ENCODE measurements around the gene NPAS1. TPM values are rescaled to one million over a fixed set of nuclear protein-coding genes. Genes with fewer than 3 reads are reported as not detected.
"Not testable (repeated sequence)": the region's sequence is repeated elsewhere in the genome, so short reads cannot be mapped to it uniquely, and the experiment has no call there.

Gene NPAS1
- total RNA-seq, 1 experiment from 2014 or later = 2.8 TPM

- CTCF ChIA-PET = interaction anchor here (0.6 to 0.9 kb wide), 3 partner anchors 13 to 195 kb away, joined by 3 to 4 read pairs (median 3); no protein-coding TSS in a partner anchor
- Histone ChIP-seq H3K27me3 (replicated peaks; ENCODE audit: control insufficient read depth, insufficient read depth, low read length) (no peaks in the 10 kb centered on the region), H3K4me3 (ENCODE audit: low read depth, low read length) (no peak overlapping the region; the same call in 1 of the 2 replicates), H3K36me3 (ENCODE audit: control insufficient read depth, insufficient read depth, low read length) (no peaks in the 10 kb centered on the region), H3K9me3 (no peaks in the 10 kb centered on the region), H3K4me1 (peaks cover 22% of the 10 kb centered on the region)
- DNase-seq = peak in 1 of 2 experiments; percentile 60
- intact Hi-C loops (cut with micrococcal nuclease; ENCODE audit: unreplicated experiment) = no loop called here
- H3K9me3 Mint-ChIP-seq (ENCODE audit: unreplicated experiment) = peaks cover 9% of the 10 kb centered on the region
- no TSS peak for BruUV-seq (replicated peaks)
- peaks cover 53% of the 10 kb centered on the region for H3K4me1 Mint-ChIP-seq (ENCODE audit: low read depth, unreplicated experiment)
- POLR2A ChIA-PET = interaction anchor here (0.6 to 1.1 kb wide), 4 partner anchors 9 to 1667 kb away, joined by 3 to 12 read pairs (median 5); no protein-coding TSS in a partner anchor
- peaks cover 51% of the 10 kb centered on the region for H3K36me3 Mint-ChIP-seq (ENCODE audit: insufficient read depth, unreplicated experiment)
- peak overlapping the region; percentile 89 for H3K4me3 Mint-ChIP-seq (ENCODE audit: unreplicated experiment)
- H3K27me3 Mint-ChIP-seq (ENCODE audit: insufficient read depth, unreplicated experiment) = no peaks in the 10 kb centered on the region
- TF ChIP-seq, protein P1, sequence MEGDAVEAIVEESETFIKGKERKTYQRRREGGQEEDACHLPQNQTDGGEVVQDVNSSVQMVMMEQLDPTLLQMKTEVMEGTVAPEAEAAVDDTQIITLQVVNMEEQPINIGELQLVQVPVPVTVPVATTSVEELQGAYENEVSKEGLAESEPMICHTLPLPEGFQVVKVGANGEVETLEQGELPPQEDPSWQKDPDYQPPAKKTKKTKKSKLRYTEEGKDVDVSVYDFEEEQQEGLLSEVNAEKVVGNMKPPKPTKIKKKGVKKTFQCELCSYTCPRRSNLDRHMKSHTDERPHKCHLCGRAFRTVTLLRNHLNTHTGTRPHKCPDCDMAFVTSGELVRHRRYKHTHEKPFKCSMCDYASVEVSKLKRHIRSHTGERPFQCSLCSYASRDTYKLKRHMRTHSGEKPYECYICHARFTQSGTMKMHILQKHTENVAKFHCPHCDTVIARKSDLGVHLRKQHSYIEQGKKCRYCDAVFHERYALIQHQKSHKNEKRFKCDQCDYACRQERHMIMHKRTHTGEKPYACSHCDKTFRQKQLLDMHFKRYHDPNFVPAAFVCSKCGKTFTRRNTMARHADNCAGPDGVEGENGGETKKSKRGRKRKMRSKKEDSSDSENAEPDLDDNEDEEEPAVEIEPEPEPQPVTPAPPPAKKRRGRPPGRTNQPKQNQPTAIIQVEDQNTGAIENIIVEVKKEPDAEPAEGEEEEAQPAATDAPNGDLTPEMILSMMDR (IDR thresholded peaks at IDR 0.05; ENCODE audit: insufficient read depth in 1 of 2, low read depth in 1 of 2, low read length in 1 of 2, severe bottlenecking in 1 of 2, unreplicated experiment in 1 of 2) = no peak
- peak overlapping the region; percentile 83 for H3K27ac Mint-ChIP-seq (ENCODE audit: unreplicated experiment)
These were observed 29.7 kb downstream of the NPAS1 start for GRCh38 chr19:47049307-47049700.

GRCh38 chr19:47050562-47050961 is 30.9 kb downstream of the NPAS1 start:
- H3K36me3 Mint-ChIP-seq (ENCODE audit: insufficient read depth, unreplicated experiment) = peaks cover 62% of the 10 kb centered on the region
- BruUV-seq (replicated peaks) = TSS peak; percentile 66
- POLR2A ChIA-PET; DNase-seq; H3K27me3 ChIP-seq (replicated peaks; ENCODE audit: control insufficient read depth, insufficient read depth, low read length); H3K9me3 ChIP-seq; H3K27me3 Mint-ChIP-seq (ENCODE audit: insufficient read depth, unreplicated experiment); H3K4me3 ChIP-seq (ENCODE audit: low read depth, low read length); H3K36me3 ChIP-seq (ENCODE audit: control insufficient read depth, insufficient read depth, low read length); intact Hi-C loops (cut with micrococcal nuclease; ENCODE audit: unreplicated experiment); CTCF ChIA-PET: not testable (repeated sequence)
- H3K9me3 Mint-ChIP-seq (ENCODE audit: unreplicated experiment) = peaks cover 17% of the 10 kb centered on the region
- H3K4me3 Mint-ChIP-seq (ENCODE audit: unreplicated experiment) = peak overlapping the region; percentile 89
- peak overlapping the region; percentile 83 for H3K27ac Mint-ChIP-seq (ENCODE audit: unreplicated experiment)
- H3K4me1 ChIP-seq = peaks cover 22% of the 10 kb centered on the region
- peaks cover 63% of the 10 kb centered on the region for H3K4me1 Mint-ChIP-seq (ENCODE audit: low read depth, unreplicated experiment)

GRCh38 chr19:47056411-47056810 is 36.8 kb downstream of the NPAS1 start:
- Mint-ChIP-seq H3K9me3 (ENCODE audit: unreplicated experiment) (peaks cover 26% of the 10 kb centered on the region), H3K36me3 (ENCODE audit: insufficient read depth, unreplicated experiment) (peaks cover 63% of the 10 kb centered on the region), H3K27ac (ENCODE audit: unreplicated experiment) (peak overlapping the region; percentile 95), H3K4me1 (ENCODE audit: low read depth, unreplicated experiment) (peaks cover 59% of the 10 kb centered on the region), H3K27me3 (ENCODE audit: insufficient read depth, unreplicated experiment) (no peaks in the 10 kb centered on the region), H3K4me3 (ENCODE audit: unreplicated experiment) (no peak overlapping the region)
- BruUV-seq (replicated peaks) = no TSS peak
- CTCF ChIA-PET = interaction anchor here (0.6 to 0.7 kb wide), 2 partner anchors 20 to 70 kb away, joined by 4 to 7 read pairs; no protein-coding TSS in a partner anchor
- Histone ChIP-seq H3K36me3 (ENCODE audit: control insufficient read depth, insufficient read depth, low read length) (no peaks in the 10 kb centered on the region), H3K4me1 (peaks cover 46% of the 10 kb centered on the region), H3K9me3 (no peaks in the 10 kb centered on the region), H3K27me3 (replicated peaks; ENCODE audit: control insufficient read depth, insufficient read depth, low read length) (no peaks in the 10 kb centered on the region), H3K4me3 (ENCODE audit: low read depth, low read length) (no peak overlapping the region)
- POLR2A ChIA-PET = interaction anchor here (1.4 kb wide), 1 partner anchor 9 kb away, joined by 6 read pairs; no protein-coding TSS in a partner anchor
- no peak for DNase-seq
- TF ChIP-seq, protein P1 (IDR thresholded peaks at IDR 0.05; ENCODE audit: insufficient read depth in 1 of 2, low read depth in 1 of 2, low read length in 1 of 2, severe bottlenecking in 1 of 2, unreplicated experiment in 1 of 2) = no peak
- intact Hi-C loops (cut with micrococcal nuclease; ENCODE audit: unreplicated experiment) = no loop called here
